Measurements from ENCODE around the gene CLCC1. TPM values are rescaled to one million over a fixed set of nuclear protein-coding genes. Genes with fewer than 3 reads are reported as not detected.

The CLCC1 gene
- total and polyA plus RNA-seq, 8 donors = 35.4 to 59.2 (median 50.2) TPM

- H3K4me3 ChIP-seq = no peak overlapping the region
- H3K36me3 ChIP-seq = peaks cover 0 to 22% of the 10 kb centered on the region in 2 donors
- no peak for ATAC-seq
- no peaks in the 10 kb centered on the region for H3K9me3 ChIP-seq
- no peak overlapping the region for H3K27ac ChIP-seq
- no peaks in the 10 kb centered on the region for H3K27me3 ChIP-seq
- H3K4me1 ChIP-seq = peaks cover 0 to 3% of the 10 kb centered on the region in 2 donors
- intact Hi-C loops (cut with DNase I) = no loop called here
- TF ChIP-seq CTCF (IDR thresholded peaks at IDR 0.05) = no peak
- DNase-seq = no peak
Measured at GRCh38 chr1:108953452-108953851, 9.8 kb downstream of the CLCC1 start.

GRCh38 chr1:108951242-108951641, 12.0 kb downstream of the CLCC1 start:
- Histone ChIP-seq H3K9me3 (no peaks in the 10 kb centered on the region), H3K27ac (no peak overlapping the region), H3K36me3 (peaks cover 0 to 34% of the 10 kb centered on the region in 2 donors), H3K4me1 (peaks cover 0 to 13% of the 10 kb centered on the region in 2 donors), H3K4me3 (no peak overlapping the region), H3K27me3 (no peaks in the 10 kb centered on the region)
- no peak for TF ChIP-seq CTCF (IDR thresholded peaks at IDR 0.05)
- ATAC-seq (no peak), DNase-seq (no peak)
- intact Hi-C loops (cut with DNase I) = no loop called here

- H3K36me3 ChIP-seq = peaks cover 0 to 40% of the 10 kb centered on the region in 2 donors
- TF ChIP-seq CTCF (IDR thresholded peaks at IDR 0.05) = no peak
- no peak for ATAC-seq
Measured at GRCh38 chr1:108949044-108949443, 14.2 kb downstream of the CLCC1 start.

GRCh38 chr1:108947871-108948525, 15.3 kb downstream of the CLCC1 start:
- Histone ChIP-seq H3K4me3 (no peak overlapping the region), H3K27me3 (no peaks in the 10 kb centered on the region), H3K36me3 (peaks cover 0 to 45% of the 10 kb centered on the region in 2 donors), H3K4me1 (peaks cover 0 to 13% of the 10 kb centered on the region in 2 donors), H3K27ac (peak overlapping the region in 1 of 2 donors; percentile 37), H3K9me3 (no peaks in the 10 kb centered on the region)
- DNase-seq (no peak), ATAC-seq (peak; percentile 36)
- intact Hi-C loops (cut with DNase I) = no loop called here
- TF ChIP-seq CTCF (IDR thresholded peaks at IDR 0.05) = no peak

More at GRCh38 chr1:108949044-108949443, 14.2 kb downstream of the CLCC1 start:
- Histone ChIP-seq H3K27ac (no peak overlapping the region), H3K4me3 (no peak overlapping the region), H3K4me1 (peaks cover 0 to 13% of the 10 kb centered on the region in 2 donors), H3K9me3 (no peaks in the 10 kb centered on the region), H3K27me3 (no peaks in the 10 kb centered on the region)
- intact Hi-C loops (cut with DNase I) = no loop called here
- no peak for DNase-seq

GRCh38 chr1:108936170-108936569, 27.1 kb downstream of the CLCC1 start:
- Histone ChIP-seq H3K36me3 (peaks cover 0 to 84% of the 10 kb centered on the region in 2 donors), H3K27ac (no peak overlapping the region), H3K9me3 (no peaks in the 10 kb centered on the region), H3K4me1 (no peaks in the 10 kb centered on the region), H3K4me3 (no peak overlapping the region), H3K27me3 (no peaks in the 10 kb centered on the region)
- DNase-seq = no peak
- intact Hi-C loops (cut with DNase I) = no loop called here
- no peak for TF ChIP-seq CTCF (IDR thresholded peaks at IDR 0.05)
- no peak for ATAC-seq

Data from left lung (tissue), 10 donors.